Astrocyte of the spinal cord (primary cell): Measurements from ENCODE around the gene RNF215.

Source experiments
- DNase-seq: peaks from one replicate; pipeline ENCODE4 v3.0.0; 2011; ENCODE audit warnings: low read depth, low spot score
- H3K4me3 ChIP-seq: 2 replicates; pipeline ENCODE4 v1.5.1; 2011; ENCODE audit warnings: low read depth, mild to moderate bottlenecking, low read length, moderate library complexity
- CTCF ChIP-seq: IDR thresholded peaks from 2 replicates; pipeline ENCODE4 v1.5.1; 2012; ENCODE audit warnings: low read depth, mild to moderate bottlenecking, low read length, inconsistent platforms
- in situ Hi-C: cut with HindIII; loops from 2 replicates; pipeline ENCODE4 v1.10.0; 2017; ENCODE audit warnings: low sequenced_read_pairs

RNF215 gene

GRCh38 chr22:30397656-30398635 lies 10.7 kb upstream of the RNF215 start:
- TF ChIP-seq CTCF, result no peak

GRCh38 chr22:30396871-30397655 lies 9.9 kb upstream of the RNF215 start, which contains the start of gene SEC14L2:
SEC14L2 (plus strand) TSS chr22:30397018; CDS start chr22:30397117, 99 bp downstream.
- TF ChIP-seq CTCF, result no peak
- peak within 1 kb of the TSS; percentile 74 for H3K4me3 ChIP-seq
- peak; percentile 38 for DNase-seq
- in situ Hi-C loops, result no loop called here

More at GRCh38 chr22:30397656-30398635, 10.7 kb upstream of the RNF215 start:
- no peak for DNase-seq
- H3K4me3 ChIP-seq, result peak overlapping the region; percentile 74
- in situ Hi-C loops, result no loop called here

- DNase-seq, result no peak
- in situ Hi-C loops, result no loop called here
- no peak overlapping the region for H3K4me3 ChIP-seq
- no peak for TF ChIP-seq CTCF
These were observed 6.7 kb upstream of the RNF215 start for GRCh38 chr22:30393885-30394284.

GRCh38 chr22:30393322-30393680 lies 6.1 kb upstream of the RNF215 start:
- no peak overlapping the region for H3K4me3 ChIP-seq
- DNase-seq, result no peak
- no peak for TF ChIP-seq CTCF
- in situ Hi-C loops, result no loop called here

- no peak for TF ChIP-seq CTCF
- in situ Hi-C loops, result no loop called here
- no peak for DNase-seq
- no peak overlapping the region for H3K4me3 ChIP-seq
These were observed 5.6 kb upstream of the RNF215 start for GRCh38 chr22:30392661-30393321.
